NB4 (cell line): ENCODE data around the gene USP36.

Experiments
- DNase-seq: peaks from one replicate; pipeline ENCODE4 v3.0.0; 2010; ENCODE audit warnings: low read depth
- H3K4me3 ChIP-seq: one replicate; pipeline ENCODE4 v1.5.1; 2011; ENCODE audit warnings: mild to moderate bottlenecking, low read depth, low read length, moderate library complexity
- CTCF ChIP-seq: IDR thresholded peaks from one replicate; pipeline ENCODE4 v1.5.1; 2012; ENCODE audit warnings: low read depth, low read length
- MAX ChIP-seq: IDR thresholded peaks from 2 replicates; pipeline ENCODE4 v1.6.1; 2011; ENCODE audit warnings: low read depth, low read length
- MYC ChIP-seq: IDR thresholded peaks from 2 replicates; pipeline ENCODE4 v1.6.1; 2011; ENCODE audit warnings: low read depth, low read length
- POLR2A ChIP-seq: IDR thresholded peaks from 2 replicates; pipeline ENCODE4 v1.6.1; 2011; ENCODE audit warnings: mild to moderate bottlenecking; ENCODE audit not compliant: insufficient read length; ENCODE audit errors: extremely low read depth

The USP36 gene

GRCh38 chr17:78855561-78856165 is 15.0 kb upstream of the USP36 start:
- TF ChIP-seq POLR2A (no peak), MAX (no peak), MYC (no peak), CTCF (no peak)
- no peak for DNase-seq
- H3K4me3 ChIP-seq: no peak overlapping the region

- DNase-seq: no peak
- H3K4me3 ChIP-seq: no peak overlapping the region
- TF ChIP-seq CTCF (no peak), MYC (no peak)
These were observed 13.9 kb upstream of the USP36 start for GRCh38 chr17:78854508-78854907.

- DNase-seq: no peak
- no peak overlapping the region for H3K4me3 ChIP-seq
- no peak for TF ChIP-seq MYC
- no peak for TF ChIP-seq POLR2A
- no peak for TF ChIP-seq CTCF
- TF ChIP-seq MAX: no peak
These were observed 13.3 kb upstream of the USP36 start for GRCh38 chr17:78853926-78854394.

- TF ChIP-seq MYC (no peak), CTCF (no peak), MAX (no peak), POLR2A (no peak)
- no peak overlapping the region for H3K4me3 ChIP-seq
- DNase-seq: no peak
These were observed 12.1 kb upstream of the USP36 start for GRCh38 chr17:78852709-78853121.

GRCh38 chr17:78849026-78849425 is 8.4 kb upstream of the USP36 start:
- H3K4me3 ChIP-seq: no peak overlapping the region
- TF ChIP-seq POLR2A (no peak), CTCF (no peak), MAX (no peak), MYC (no peak)
- DNase-seq: no peak

- TF ChIP-seq MAX: no peak
- no peak for TF ChIP-seq POLR2A
- no peak for TF ChIP-seq MYC
- TF ChIP-seq CTCF: no peak
- no peak overlapping the region for H3K4me3 ChIP-seq
- no peak for DNase-seq
These were observed 6.4 kb upstream of the USP36 start for GRCh38 chr17:78847052-78847451.
